Measurements from ENCODE around the gene ABHD17A. TPM values are rescaled to one million over a fixed set of nuclear protein-coding genes. Genes with fewer than 3 reads are reported as not detected.

The ABHD17A gene
- total and polyA plus RNA-seq, 8 donors = 41.3 to 72.7 (median 56.8) TPM

DNA sequence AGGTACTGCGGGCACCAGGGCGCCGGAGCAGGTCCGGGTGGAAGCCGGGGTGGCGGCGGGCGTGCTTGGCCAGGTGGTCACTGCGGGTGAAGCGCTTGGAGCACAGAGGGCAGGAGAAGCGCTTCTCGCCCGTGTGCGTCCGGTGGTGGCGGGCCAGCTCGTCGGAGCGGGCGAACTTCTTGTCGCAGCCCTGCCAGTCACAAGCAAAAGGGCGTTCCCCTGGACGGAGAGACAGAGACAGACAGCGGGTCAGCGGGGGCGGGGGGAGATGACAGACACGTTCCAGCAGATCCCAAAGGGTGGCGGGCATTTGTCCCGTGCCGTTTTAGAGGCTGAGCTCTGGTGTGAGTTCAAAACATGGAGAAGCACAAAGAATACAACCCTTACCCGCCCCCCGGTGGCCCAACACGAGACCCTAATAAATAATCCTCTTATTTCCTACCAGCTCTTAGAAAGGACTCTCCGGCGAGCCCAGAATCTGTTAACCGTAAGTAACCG lies 30.7 kb downstream of the ABHD17A start:
- DNase-seq = peak in 1 of 4 donors; percentile 85
- peak overlapping the region; percentile 81 to 97 for H3K27ac ChIP-seq
- peaks cover 34 to 82% of the 10 kb centered on the region in 2 donors for H3K4me1 ChIP-seq
- no peaks in the 10 kb centered on the region for H3K9me3 ChIP-seq
- intact Hi-C loops (cut with DNase I) = no loop called here
- ATAC-seq = no peak
- H3K27me3 ChIP-seq = no peaks in the 10 kb centered on the region
- TF ChIP-seq, protein P1, sequence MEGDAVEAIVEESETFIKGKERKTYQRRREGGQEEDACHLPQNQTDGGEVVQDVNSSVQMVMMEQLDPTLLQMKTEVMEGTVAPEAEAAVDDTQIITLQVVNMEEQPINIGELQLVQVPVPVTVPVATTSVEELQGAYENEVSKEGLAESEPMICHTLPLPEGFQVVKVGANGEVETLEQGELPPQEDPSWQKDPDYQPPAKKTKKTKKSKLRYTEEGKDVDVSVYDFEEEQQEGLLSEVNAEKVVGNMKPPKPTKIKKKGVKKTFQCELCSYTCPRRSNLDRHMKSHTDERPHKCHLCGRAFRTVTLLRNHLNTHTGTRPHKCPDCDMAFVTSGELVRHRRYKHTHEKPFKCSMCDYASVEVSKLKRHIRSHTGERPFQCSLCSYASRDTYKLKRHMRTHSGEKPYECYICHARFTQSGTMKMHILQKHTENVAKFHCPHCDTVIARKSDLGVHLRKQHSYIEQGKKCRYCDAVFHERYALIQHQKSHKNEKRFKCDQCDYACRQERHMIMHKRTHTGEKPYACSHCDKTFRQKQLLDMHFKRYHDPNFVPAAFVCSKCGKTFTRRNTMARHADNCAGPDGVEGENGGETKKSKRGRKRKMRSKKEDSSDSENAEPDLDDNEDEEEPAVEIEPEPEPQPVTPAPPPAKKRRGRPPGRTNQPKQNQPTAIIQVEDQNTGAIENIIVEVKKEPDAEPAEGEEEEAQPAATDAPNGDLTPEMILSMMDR (IDR thresholded peaks at IDR 0.05) = no peak
- peaks cover 0 to 7% of the 10 kb centered on the region in 2 donors for H3K36me3 ChIP-seq
- peak overlapping the region in 1 of 2 donors; percentile 51 for H3K4me3 ChIP-seq

DNA sequence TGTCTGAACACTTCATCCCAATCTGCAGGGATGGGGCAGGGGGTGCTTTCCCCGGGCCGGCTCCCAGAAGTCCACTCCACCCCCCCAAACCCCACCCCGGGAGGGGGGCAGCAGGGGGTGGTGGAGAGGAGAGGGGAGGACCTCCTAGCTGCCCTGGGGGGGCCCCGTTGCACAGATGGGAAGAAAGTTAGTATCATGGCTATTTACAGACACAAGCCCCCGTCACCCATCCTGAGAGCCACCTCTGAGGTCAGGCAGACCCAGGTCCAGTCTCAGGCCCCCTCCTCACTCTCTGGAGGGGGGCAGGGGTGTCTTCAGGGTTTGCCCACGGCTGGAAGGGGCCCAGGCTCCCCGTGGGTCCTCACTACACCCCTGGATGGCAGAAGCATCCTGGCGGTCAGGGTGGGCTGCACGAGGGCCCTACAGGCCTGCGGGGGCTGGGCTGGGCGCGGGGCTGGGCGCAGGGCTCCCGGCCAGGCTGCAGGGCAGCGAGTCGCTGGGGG lies 31.2 kb downstream of the ABHD17A start:
- H3K4me1 ChIP-seq = peaks cover 33 to 79% of the 10 kb centered on the region in 2 donors
- H3K27me3 ChIP-seq = no peaks in the 10 kb centered on the region
- H3K9me3 ChIP-seq = no peaks in the 10 kb centered on the region
- DNase-seq (peak in 1 of 4 donors; percentile 72), ATAC-seq (no peak)
- H3K27ac ChIP-seq = peak overlapping the region; percentile 81 to 97
- intact Hi-C loops (cut with DNase I) = no loop called here
- H3K4me3 ChIP-seq = peak overlapping the region in 1 of 2 donors; percentile 51
- peaks cover 0 to 7% of the 10 kb centered on the region in 2 donors for H3K36me3 ChIP-seq
- TF ChIP-seq, protein P1 (IDR thresholded peaks at IDR 0.05) = no peak

DNA sequence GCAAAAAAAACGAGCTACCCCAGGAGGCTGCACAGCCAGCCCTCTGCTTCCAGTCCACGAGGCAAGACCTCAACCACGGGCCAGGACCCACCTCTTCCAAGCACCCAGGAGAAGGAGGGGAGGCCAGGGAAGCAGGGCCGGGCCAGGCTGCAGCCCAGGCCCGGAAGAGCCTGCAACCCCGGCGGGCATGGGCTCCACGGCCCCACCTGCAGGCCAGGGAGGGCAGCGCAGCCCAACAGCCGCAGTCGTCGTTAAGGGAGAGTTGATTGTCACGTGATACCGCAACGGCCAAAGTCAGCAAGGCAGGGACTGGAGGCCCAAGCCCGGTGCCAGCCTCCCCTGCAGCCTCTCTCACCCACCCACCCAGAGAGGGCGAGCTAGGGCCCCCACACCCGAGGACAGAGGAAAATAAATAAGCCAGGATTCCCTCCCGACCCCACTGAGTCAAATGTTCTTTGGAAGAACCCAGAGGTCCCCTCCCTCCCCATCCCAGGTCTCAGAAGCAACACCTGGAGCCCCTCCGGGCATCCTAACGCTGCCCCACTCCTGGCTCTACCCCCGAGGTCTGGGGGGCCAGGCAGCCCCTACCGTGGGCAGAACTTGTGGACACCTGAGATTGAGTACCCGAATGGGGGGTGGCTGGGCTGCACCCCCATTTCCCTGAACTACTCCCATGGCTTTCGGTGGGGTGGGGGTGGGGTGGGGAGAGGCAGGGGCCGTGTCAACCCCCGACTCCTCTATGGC lies 31.8 kb downstream of the ABHD17A start:
- Histone ChIP-seq H3K4me3 (no peak overlapping the region), H3K27me3 (no peaks in the 10 kb centered on the region), H3K27ac (peak overlapping the region in 1 of 2 donors; percentile 97), H3K36me3 (peaks cover 0 to 7% of the 10 kb centered on the region in 2 donors), H3K4me1 (peaks cover 33 to 77% of the 10 kb centered on the region in 2 donors), H3K9me3 (no peaks in the 10 kb centered on the region)
- intact Hi-C loops (cut with DNase I) = no loop called here
- ATAC-seq (peak; percentile 54), DNase-seq (peak in 3 of 4 donors; percentile 67 to 96 (median 85))
- TF ChIP-seq, protein P1 (IDR thresholded peaks at IDR 0.05) = peak; percentile 83 to 97

DNA sequence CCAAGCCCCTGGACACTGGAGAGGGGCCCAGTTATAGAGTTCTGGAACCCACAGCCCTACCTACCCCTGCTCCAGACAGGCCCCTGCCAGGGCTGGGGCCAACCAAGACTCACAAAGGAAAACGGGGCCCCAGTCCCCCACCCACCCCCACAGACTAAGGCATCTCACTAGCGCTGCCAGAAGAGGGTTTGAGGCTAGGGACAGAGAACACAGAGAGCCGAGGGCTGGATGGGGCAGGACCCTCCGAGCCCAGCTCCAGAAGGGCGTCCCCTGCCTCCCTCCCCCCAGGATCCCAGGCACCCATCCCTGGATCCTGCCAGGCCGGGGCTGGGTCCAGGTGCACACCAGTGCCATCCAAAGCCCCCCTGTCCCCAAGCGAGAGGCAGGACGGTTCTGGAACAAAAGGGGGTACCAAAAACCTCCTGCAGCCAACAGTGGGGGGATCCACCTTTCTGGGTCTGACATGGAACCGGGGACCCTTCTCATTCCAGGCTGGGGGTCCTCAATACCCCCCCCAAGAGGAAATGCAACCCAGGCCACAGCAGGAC lies 32.6 kb downstream of the ABHD17A start:
- Histone ChIP-seq H3K36me3 (peaks cover 0 to 7% of the 10 kb centered on the region in 2 donors), H3K9me3 (no peaks in the 10 kb centered on the region), H3K27ac (no peak overlapping the region), H3K27me3 (no peaks in the 10 kb centered on the region), H3K4me1 (peaks cover 28 to 70% of the 10 kb centered on the region in 2 donors), H3K4me3 (no peak overlapping the region)
- intact Hi-C loops (cut with DNase I) = no loop called here
- DNase-seq = no peak
- TF ChIP-seq, protein P1 (IDR thresholded peaks at IDR 0.05) = no peak
- no peak for ATAC-seq
